ENCODE measurements around the gene OAF.

Gene OAF

DNA sequence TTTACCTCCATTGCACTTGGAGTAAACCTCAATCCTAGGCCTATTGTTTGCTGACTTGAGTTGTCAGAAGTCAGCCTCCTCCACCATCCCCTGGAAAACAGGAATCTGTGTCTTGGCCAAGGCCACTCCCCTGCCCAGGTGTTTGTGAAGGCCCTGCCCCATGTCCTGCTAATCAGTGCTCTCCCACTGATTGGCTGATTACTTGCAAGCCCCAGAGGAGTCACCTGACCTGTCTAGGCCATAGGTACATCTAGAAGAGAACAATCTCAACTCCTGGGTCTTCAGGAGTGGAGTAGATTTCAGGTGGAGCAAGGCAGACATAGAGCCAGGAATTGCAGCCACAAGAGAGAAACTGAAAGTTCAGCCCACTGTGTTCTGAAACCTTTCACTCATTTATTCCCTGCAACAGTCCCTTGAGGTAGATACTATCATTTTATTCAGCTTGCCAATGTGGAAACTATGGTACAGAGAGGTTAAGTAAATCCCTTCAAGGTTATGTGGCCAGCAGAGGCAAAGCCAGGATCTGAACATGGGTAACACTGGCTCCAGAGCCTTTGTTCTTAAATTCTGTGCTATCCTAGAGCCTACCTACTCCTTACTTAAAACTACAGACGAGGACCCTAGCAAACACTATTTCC is 10.4 kb downstream of the OAF start:
- Mint-ChIP-seq H3K36me3 (no peaks in the 10 kb centered on the region), H3K4me1 (peaks cover 11% of the 10 kb centered on the region), H3K9me3 (no peaks in the 10 kb centered on the region), H3K27ac (no peak overlapping the region), H3K27me3 (peaks cover 23% of the 10 kb centered on the region), H3K4me3 (no peak overlapping the region)
- no peak for ATAC-seq

- no peak overlapping the region for H3K4me3 Mint-ChIP-seq
- no peaks in the 10 kb centered on the region for H3K9me3 Mint-ChIP-seq
- peaks cover 24% of the 10 kb centered on the region for H3K27me3 Mint-ChIP-seq
- ATAC-seq: no peak
- H3K27ac Mint-ChIP-seq: no peak overlapping the region
- peaks cover 11% of the 10 kb centered on the region for H3K4me1 Mint-ChIP-seq
- no peaks in the 10 kb centered on the region for H3K36me3 Mint-ChIP-seq
Measured at GRCh38 chr11:120222916-120223315, 12.1 kb downstream of the OAF start.

DNA sequence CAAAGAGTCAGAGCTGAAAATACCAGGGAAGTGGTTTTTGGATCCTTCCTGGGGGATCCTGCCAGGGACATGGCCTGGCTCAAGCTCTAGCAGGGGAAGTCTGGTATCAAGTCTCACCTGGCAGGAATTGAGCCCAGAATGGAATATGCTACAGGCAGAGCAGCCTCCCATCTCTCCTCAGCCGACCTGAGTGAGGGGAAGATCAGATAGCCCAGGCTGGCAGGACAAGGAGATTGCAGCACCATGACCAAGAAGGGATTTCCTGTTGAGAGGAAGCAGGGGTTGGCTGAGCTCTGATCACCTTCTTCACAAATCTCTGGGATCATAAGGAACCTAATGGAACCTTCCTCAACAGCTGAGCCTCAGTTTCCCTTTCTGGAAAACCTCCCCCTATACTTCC is 13.0 kb downstream of the OAF start:
- Mint-ChIP-seq H3K27ac (no peak overlapping the region), H3K4me1 (peaks cover 11% of the 10 kb centered on the region), H3K36me3 (no peaks in the 10 kb centered on the region), H3K4me3 (no peak overlapping the region), H3K9me3 (no peaks in the 10 kb centered on the region), H3K27me3 (peaks cover 24% of the 10 kb centered on the region)
- ATAC-seq: no peak

DNA sequence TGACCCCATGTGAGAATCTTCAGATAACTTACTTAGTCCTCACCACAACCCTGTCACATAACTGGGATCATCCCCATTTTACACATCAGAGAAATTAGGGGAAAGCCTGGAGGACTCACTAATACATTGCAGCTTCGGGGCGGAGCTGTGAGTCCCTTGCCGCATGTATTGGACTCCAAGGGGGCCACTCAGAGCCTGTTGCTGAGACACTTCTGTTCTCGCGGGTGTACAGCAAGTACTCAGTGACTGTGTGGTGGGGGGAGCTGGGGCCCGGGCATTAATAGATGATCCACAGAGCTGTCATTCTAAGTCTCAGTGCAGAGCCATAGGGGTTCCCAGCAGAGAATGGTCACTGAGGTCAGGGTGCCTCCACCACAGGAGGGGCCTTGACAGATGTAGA is 13.5 kb downstream of the OAF start:
- peaks cover 11% of the 10 kb centered on the region for H3K4me1 Mint-ChIP-seq
- no peak overlapping the region for H3K4me3 Mint-ChIP-seq
- no peaks in the 10 kb centered on the region for H3K9me3 Mint-ChIP-seq
- no peaks in the 10 kb centered on the region for H3K36me3 Mint-ChIP-seq
- no peak for ATAC-seq
- peaks cover 24% of the 10 kb centered on the region for H3K27me3 Mint-ChIP-seq
- H3K27ac Mint-ChIP-seq: no peak overlapping the region

DNA sequence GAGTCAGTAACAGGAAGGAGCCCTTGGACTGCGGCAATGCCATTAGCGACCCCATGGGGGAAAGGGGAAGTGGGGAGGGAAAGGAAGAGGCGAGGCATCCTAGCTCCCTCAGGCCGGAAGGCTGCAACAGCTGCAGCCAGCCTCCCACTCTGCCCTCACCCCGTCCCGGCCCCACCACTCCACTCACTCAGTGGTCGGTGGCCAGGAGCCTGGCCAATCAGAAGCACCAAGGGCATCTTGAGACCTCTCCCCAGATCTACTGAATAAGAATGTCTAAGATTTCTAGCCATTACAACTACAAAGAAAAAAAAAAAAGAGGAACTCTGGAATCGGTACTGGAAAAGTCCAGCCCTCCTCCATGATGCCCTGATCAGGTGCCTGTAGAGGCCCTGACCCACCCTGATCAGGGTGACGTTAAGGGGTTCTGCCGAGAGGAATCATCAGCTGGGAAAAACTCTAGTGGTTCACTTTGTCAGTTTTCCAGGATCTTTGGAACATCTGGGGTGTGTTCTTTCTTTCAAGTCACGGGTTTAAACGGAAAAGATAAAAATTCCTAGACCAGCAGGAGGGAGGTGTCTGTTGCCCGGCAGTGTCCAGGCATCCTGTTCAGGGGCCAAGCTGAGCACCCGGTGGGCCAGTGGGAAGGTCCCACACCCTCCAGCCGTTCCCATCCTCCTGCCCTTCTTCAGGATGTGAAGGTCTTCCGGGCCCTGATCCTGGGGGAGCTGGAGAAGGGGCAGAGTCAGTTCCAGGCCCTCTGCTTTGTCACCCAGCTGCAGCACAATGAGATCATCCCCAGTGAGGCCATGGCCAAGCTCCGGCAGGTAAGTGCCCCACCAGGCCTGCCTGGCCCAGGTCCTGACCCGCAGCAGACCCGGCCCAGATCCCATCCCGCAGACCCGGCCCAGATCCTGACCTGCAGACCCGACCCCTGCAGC is 14.4 kb downstream of the OAF start:
- H3K4me1 Mint-ChIP-seq: peaks cover 11% of the 10 kb centered on the region
- peaks cover 28% of the 10 kb centered on the region for H3K27me3 Mint-ChIP-seq
- H3K9me3 Mint-ChIP-seq: no peaks in the 10 kb centered on the region
- no peak overlapping the region for H3K27ac Mint-ChIP-seq
- ATAC-seq: peak; percentile 35
- no peak overlapping the region for H3K4me3 Mint-ChIP-seq
- no peaks in the 10 kb centered on the region for H3K36me3 Mint-ChIP-seq

GRCh38 chr11:120226242-120226641 is 15.4 kb downstream of the OAF start:
- Mint-ChIP-seq H3K4me3 (no peak overlapping the region), H3K4me1 (peaks cover 11% of the 10 kb centered on the region), H3K9me3 (no peaks in the 10 kb centered on the region), H3K36me3 (no peaks in the 10 kb centered on the region), H3K27me3 (peaks cover 33% of the 10 kb centered on the region), H3K27ac (no peak overlapping the region)
- no peak for ATAC-seq

DNA sequence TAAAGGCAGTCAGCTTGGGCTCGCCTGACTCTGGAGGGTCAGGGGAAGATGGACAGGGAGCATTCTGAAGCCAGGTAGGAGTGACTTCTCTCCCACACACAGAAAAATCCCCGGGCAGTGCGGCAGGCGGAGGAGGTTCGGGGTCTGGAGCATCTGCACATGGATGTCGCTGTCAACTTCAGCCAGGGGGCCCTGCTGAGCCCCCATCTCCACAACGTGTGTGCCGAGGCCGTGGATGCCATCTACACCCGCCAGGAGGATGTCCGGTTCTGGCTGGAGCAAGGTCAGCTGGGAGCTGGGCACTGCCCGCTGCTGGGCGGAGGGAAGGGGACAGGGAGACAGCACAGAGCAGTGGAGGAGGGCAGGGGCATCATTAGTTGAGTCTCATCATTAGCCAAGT is 15.9 kb downstream of the OAF start:
- H3K36me3 Mint-ChIP-seq: no peaks in the 10 kb centered on the region
- H3K27ac Mint-ChIP-seq: no peak overlapping the region
- no peak for ATAC-seq
- H3K9me3 Mint-ChIP-seq: no peaks in the 10 kb centered on the region
- H3K4me1 Mint-ChIP-seq: peaks cover 11% of the 10 kb centered on the region
- H3K4me3 Mint-ChIP-seq: no peak overlapping the region
- peaks cover 33% of the 10 kb centered on the region for H3K27me3 Mint-ChIP-seq

DNA sequence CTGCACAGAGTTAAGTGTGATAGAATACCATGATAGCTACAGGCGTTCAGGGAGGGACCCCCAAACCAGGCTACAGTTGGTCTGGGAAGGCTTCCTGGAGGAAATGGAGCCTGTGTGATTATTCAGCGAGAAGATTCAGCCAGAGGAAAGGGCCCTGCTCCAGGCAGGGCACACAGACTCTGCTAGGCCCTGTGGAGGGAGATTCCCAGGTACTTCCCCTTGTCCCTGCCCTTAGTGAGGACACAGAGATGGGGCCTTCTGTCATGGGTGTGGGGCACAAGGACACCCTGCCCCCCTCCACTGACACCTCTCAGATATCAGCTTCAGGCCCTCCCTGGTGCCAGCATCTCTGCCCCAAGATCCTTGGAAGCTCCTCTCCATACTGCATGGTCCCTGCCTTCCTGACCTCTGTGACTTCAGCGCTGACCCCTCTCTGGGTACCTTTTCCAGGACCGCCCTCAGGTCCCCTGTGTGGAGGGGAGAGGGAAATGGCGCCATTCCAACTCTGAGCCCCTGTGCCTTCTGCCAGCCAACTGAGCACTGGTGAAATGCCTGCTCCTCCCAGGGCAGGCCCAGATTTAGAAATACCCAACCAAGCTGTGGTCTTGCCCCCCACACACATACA is 16.5 kb downstream of the OAF start:
- H3K4me1 Mint-ChIP-seq: peaks cover 11% of the 10 kb centered on the region
- H3K27me3 Mint-ChIP-seq: peaks cover 37% of the 10 kb centered on the region
- H3K27ac Mint-ChIP-seq: no peak overlapping the region
- no peak overlapping the region for H3K4me3 Mint-ChIP-seq
- no peak for ATAC-seq
- no peaks in the 10 kb centered on the region for H3K36me3 Mint-ChIP-seq
- H3K9me3 Mint-ChIP-seq: no peaks in the 10 kb centered on the region

- Mint-ChIP-seq H3K4me3 (no peak overlapping the region), H3K9me3 (no peaks in the 10 kb centered on the region), H3K27me3 (peaks cover 50% of the 10 kb centered on the region), H3K36me3 (no peaks in the 10 kb centered on the region), H3K27ac (no peak overlapping the region), H3K4me1 (peaks cover 11% of the 10 kb centered on the region)
- ATAC-seq: no peak
Measured at GRCh38 chr11:120228794-120229384, 18.1 kb downstream of the OAF start.

- Mint-ChIP-seq H3K27ac (no peak overlapping the region), H3K4me3 (no peak overlapping the region), H3K4me1 (peaks cover 6% of the 10 kb centered on the region), H3K27me3 (peaks cover 50% of the 10 kb centered on the region), H3K9me3 (no peaks in the 10 kb centered on the region), H3K36me3 (no peaks in the 10 kb centered on the region)
- no peak for ATAC-seq
Measured at GRCh38 chr11:120229451-120230424, 18.9 kb downstream of the OAF start.

GRCh38 chr11:120230433-120231071 is 19.7 kb downstream of the OAF start:
- Mint-ChIP-seq H3K9me3 (no peaks in the 10 kb centered on the region), H3K36me3 (no peaks in the 10 kb centered on the region), H3K27me3 (peaks cover 50% of the 10 kb centered on the region), H3K4me1 (no peaks in the 10 kb centered on the region), H3K4me3 (no peak overlapping the region), H3K27ac (no peak overlapping the region)
- no peak for ATAC-seq

GRCh38 chr11:120231963-120232362 is 21.1 kb downstream of the OAF start:
- peaks cover 53% of the 10 kb centered on the region for H3K27me3 Mint-ChIP-seq
- no peak overlapping the region for H3K27ac Mint-ChIP-seq
- H3K36me3 Mint-ChIP-seq: no peaks in the 10 kb centered on the region
- H3K9me3 Mint-ChIP-seq: no peaks in the 10 kb centered on the region
- H3K4me3 Mint-ChIP-seq: no peak overlapping the region
- no peaks in the 10 kb centered on the region for H3K4me1 Mint-ChIP-seq
- no peak for ATAC-seq

DNA sequence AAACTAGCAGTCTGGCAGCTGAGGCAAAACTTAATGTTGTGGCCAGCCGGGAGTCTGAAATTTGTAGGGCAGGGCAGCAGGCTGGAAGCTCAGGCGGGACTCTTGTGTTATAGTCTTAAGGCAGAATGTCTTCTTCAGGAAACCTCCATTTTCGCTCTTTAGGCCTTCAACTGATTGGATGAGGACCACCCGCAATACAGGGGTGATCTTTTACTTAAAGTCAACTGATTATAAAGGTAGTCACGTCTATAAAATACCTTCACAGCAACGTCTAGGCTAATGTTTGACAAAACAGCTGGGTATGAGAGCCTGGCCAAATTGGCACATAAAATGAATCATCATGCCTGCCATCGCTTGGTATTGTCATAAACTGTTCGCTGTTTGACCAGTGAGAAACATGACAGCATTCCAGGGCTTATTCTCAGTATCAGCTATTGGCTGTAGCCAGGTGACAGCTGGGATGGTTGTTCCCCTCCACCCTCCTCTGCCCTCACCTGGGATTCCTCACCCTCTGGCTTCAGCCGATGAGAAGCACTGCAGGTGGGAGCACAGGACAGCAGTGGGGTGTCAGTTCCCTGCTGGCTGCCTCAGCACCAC is 22.5 kb downstream of the OAF start:
- Mint-ChIP-seq H3K36me3 (no peaks in the 10 kb centered on the region), H3K27me3 (peaks cover 65% of the 10 kb centered on the region), H3K27ac (no peak overlapping the region), H3K4me1 (no peaks in the 10 kb centered on the region), H3K9me3 (no peaks in the 10 kb centered on the region), H3K4me3 (no peak overlapping the region)
- no peak for ATAC-seq

All from stimulated activated memory B cell treated with anti-CD40 and anti-IgM and Interleukin-4, amounts not matched to agents 10 μg/mL and 1 μg/mL and 100 μg/mL, for 72 hours (primary cell).